HCT116 (cell line): ENCODE data around the gene VMAC.

Experiments
- CTCF ChIP-seq, 3 experiments: fragments of 200-600 bp in 1 of 3; sonication (generic) in 1 of 3; IDR thresholded peaks in 2 of 3; conservative IDR thresholded peaks in 1 of 3; 2 replicates each; pipeline ENCODE4 v1.5.1; 2012 to 2017; ENCODE audit warnings: low read depth in 2 of 3, low read length in 2 of 3, antibody characterized with exemption in 1 of 3, borderline replicate concordance in 1 of 3, control low read depth in 1 of 3, mild to moderate bottlenecking in 1 of 3, mixed read lengths in 1 of 3, mixed run types in 1 of 3, moderate library complexity in 1 of 3; ENCODE audit not compliant: insufficient read depth in 1 of 3
- POLR2A ChIP-seq: IDR thresholded peaks from 2 replicates; pipeline ENCODE4 v1.7.0; 2011; ENCODE audit warnings: borderline replicate concordance; ENCODE audit not compliant: insufficient read depth, insufficient read length; ENCODE audit errors: extremely low read depth
- REST ChIP-seq: IDR thresholded peaks from 2 replicates; pipeline ENCODE4 v1.6.1; 2012; ENCODE audit warnings: low read depth

- TF ChIP-seq POLR2A (no peak), CTCF (IDR thresholded peaks at IDR 0.05 in 2 of 3, conservative IDR thresholded peaks at IDR 0.05 in 1 of 3; ENCODE audit: borderline replicate concordance in 1 of 3, insufficient read depth in 1 of 3, low read depth in 2 of 3, low read length in 2 of 3) (no peak), REST (no peak)
These were observed 11.3 kb upstream of the VMAC start for GRCh38 chr19:5893296-5893903.
